Stimulated activated CD8-positive, alpha-beta memory T cell treated with anti-CD3 and anti-CD28 coated beads, Interleukin-15, amount 100 ng/mL, for 4 hours (primary cell): ENCODE results near the gene EMP3.
A peak's percentile ranks its signal among the peaks of the same experiment; 100 is the strongest.
"Not testable (repeated sequence)": the region's sequence is repeated elsewhere in the genome, so short reads cannot be mapped to it uniquely, and the experiment has no call there.

Experiments used
- DNase-seq, 2 donors: peaks; one replicate each; pipeline ENCODE4 v3.0.0-alpha.2; 2020; ENCODE audit warnings: low read depth in 2 of 2

Gene EMP3, protein sequence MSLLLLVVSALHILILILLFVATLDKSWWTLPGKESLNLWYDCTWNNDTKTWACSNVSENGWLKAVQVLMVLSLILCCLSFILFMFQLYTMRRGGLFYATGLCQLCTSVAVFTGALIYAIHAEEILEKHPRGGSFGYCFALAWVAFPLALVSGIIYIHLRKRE

DNA sequence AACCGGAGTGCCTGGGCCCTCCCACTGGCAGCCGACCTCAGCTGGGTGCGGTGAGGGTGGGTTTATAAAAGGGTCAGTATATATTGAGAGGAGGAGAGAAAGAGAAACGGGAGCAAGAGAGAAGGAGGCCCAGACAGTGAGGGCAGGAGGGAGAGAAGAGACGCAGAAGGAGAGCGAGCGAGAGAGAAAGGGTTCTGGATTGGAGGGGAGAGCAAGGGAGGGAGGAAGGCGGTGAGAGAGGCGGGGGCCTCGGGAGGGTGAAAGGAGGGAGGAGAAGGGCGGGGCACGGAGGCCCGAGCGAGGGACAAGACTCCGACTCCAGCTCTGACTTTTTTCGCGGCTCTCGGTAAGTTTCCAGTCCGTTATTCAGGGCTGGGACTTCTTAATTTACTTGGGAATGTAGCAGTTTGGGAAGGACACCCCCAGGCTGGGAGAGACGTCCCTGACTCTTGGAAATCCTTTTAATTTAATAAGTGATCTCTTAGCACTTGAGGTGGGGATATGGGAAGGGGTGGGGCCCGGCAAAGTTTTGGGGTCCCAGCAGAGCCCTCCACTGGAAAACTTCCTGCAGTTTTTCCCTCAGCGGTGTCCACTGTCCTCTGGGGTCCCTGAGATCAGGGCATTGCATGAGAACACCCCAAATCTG lies at the start of gene EMP3:
TSS of gene EMP3 (plus strand) at position 288 of the 646 bp plus-strand sequence. CDS start 1,293 bp downstream, outside the sequence.
- peak; percentile 64 to 75 for DNase-seq

DNA sequence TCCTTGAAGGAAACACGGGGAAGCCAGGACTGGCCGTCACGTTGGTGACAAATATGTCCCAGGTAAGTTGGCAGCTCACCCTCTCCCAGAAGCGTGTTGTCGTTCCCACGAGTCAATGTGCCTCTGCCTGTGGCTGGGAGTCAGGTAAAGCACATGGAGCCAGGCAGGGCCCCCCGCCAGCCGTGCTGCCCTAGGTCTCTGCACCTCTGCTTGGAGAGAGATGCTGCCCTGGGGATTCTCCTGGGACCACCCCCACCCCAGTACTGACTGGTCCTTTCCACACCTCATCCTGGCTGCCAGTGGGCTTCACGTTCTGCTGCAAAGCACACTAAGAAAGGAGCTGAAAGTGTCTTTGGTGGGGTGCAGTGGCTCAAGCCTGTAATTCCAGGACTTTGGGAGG lies 45.6 kb upstream of the EMP3 start:
- DNase-seq = no peak

DNA sequence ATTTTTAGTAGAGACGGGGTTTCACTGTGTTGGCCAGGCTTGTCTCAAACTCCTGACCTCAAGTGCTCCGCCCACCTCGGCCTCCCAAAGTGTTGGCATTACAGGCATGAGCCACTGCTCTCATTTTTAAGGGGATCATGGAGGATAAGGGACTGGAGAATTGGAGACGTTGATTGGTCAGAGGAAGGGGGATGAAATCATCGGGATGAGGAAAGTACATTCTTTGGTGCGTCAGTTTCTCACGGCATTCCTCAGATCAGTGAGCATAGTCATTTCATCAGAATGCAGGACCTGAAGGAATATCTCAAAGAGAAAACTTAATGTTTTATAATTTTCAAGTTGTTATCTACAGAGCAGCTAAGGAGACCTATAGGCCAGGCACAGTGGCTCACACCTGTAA lies 41.4 kb upstream of the EMP3 start:
- DNase-seq = no peak

- no peak for DNase-seq
Measured at GRCh38 chr19:48284896-48285295, 40.5 kb upstream of the EMP3 start.

GRCh38 chr19:48287748-48288147 lies 37.6 kb upstream of the EMP3 start:
- no peak for DNase-seq

DNA sequence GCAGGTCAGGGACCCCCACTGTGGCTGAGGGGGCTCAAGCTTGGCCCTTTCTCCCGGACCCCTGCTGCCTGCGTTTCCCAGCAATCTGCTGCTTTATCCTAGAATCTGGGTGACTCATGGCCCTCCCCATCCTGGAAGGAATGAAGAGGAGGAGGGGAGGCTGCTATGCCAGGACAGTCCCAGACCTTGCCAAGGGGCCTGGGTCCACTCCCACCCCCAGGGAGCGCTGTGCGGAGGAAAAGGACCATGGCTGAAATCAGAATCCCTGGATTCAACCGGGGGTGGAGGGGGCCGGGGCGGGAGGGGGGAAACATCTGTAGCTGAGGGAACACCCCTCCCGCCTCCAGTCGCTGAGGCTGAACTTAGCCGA lies 35.0 kb upstream of the EMP3 start:
- no peak for DNase-seq

DNA sequence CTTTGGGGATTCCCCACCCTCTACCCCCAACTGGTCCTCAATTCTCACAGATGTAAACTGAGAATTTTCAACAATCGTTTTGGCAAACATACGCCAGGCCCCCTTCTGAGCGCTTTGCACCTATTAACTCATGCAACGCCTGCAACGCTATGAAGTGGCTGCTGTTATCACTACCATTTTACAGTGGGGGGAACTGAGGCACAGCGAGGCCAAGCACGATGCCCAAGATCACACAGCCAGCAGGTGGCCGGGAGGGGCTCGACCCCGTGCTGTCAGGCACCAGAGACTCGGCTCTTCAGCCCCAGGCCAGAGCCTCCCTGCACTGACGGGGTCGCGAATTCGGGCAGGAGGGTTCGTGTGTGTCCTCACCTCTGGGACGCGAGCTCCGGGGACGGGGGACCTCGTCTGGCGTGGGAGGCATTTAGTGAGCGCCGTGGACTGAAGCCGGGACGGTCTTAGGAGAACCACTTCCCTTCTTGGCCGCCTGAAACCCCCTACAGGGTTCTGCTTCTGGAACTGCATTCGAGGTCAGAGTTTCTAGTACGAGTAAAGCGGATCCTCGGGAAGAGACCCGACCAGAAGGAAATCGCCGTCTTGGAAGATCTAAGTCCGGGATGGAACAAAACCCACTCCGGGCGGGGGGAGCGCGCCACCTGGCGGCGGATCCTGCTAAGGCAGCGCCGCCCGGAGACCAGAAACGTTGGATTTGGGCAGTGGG lies 34.4 kb upstream of the EMP3 start:
- peak in 1 of 2 donors; percentile 23 for DNase-seq

DNA sequence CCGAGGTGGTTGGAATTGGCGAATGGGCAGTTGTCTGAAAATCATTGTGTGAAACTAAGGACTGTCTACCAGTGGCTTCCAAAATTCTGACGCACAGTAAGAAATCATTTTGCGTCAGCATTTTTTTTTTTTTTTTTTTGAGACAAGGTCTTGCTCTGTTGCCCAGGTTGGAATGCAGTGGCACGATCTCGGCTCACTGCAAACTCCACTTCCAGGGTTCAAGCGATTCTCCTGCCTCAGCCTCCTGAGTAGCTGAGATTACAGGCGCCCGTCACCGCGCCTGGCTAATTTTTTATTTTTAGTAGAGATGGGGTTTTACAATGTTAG lies 33.9 kb upstream of the EMP3 start:
- not testable (repeated sequence) for DNase-seq

- DNase-seq = no peak
Measured at GRCh38 chr19:48292798-48293197, 32.6 kb upstream of the EMP3 start.

DNA sequence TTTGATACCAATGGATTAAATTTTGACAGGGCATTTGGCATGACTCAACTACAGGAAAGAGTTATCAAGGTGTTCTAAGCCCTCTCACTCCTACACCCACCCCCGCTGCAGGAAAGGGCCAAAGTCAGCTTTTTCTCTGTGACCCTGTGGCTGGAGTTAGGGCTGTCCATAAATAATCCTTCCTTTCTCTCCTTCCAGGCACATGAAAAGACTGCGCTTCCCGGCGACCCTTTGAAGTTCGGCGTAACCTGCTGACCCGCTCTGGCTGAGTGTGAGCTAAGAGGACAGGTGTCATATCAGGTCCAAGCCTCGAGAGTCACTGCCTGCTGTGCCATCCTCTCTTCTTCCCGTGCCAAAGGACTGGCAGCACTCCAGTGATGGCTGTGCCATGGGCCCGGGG lies 29.9 kb upstream of the EMP3 start:
- DNase-seq = no peak

- no peak for DNase-seq
Measured at GRCh38 chr19:48296963-48297734, 28.2 kb upstream of the EMP3 start.

GRCh38 chr19:48297975-48298374 lies 27.4 kb upstream of the EMP3 start:
- no peak for DNase-seq

DNA sequence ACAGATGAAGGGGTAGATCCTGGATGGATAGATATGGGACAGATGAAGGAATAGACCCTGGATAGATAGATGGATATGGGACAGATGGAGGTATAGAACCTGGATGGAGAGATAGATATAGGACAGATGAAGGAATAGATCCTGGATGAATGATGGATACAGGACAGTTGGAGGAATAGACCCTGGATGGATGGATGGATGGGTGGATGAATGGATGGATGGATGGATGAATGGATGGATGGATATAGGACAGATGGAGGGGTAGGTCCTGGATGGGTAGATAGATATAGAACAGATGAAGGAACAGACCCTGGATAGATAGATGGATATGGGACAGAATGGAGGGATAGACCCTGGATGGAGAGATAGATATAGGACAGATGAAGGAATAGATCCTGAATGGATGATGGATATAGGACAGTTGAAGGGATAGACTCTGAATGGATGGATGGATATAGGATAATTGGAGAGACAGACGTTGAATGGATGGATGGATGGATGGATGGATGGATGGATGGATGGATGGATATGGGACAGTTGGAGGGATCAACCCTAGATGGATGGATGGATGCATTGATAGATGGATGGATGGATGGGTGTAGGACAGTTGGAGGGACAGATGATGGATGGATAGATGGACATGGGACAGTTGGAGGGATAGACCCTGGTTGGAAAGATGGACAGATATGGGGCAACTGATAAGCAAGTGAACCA lies 23.3 kb upstream of the EMP3 start:
- DNase-seq = no peak

DNA sequence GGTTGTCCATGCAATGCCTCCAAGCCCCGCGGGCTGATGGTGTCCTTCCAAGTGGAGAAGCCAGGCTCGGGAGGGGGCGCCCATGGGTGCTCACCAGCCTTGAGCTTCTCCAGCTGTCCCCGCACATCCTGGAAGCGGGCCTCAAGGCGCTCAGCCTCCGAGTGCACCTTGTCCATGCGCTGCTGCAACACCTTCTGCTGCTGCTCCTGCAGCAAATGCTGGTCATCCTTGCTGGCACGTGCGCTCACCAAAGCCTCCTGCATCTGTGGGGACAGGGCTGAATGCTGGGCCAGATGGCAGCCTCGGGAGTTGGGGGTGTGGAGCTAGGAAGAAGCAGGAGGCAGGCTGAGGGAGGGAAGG lies 22.8 kb upstream of the EMP3 start:
- no peak for DNase-seq

DNA sequence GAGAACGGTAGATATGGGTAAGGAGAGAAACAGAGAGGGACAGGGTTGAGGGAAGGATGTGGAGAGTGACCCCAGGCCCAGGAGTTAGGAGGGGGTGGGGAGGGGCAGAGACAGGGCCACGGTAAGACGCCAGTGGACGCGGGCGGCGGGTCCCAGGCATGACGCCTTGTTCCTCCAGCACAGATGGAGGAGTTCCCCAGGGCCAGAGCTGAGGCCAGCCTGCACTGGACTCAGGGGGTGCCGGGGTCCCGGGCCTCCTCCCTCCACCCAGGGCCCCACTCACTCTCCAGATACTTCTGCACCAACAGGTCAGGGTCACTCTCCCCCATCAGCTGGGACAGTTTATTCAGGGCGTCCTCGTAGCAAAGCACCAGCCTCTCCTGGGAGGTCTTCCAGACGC lies 22.0 kb upstream of the EMP3 start:
- DNase-seq = no peak

- no peak for DNase-seq
Measured at GRCh38 chr19:48303866-48304265, 21.5 kb upstream of the EMP3 start.

GRCh38 chr19:48308631-48309586 lies 16.4 kb upstream of the EMP3 start:
- no peak for DNase-seq

DNA sequence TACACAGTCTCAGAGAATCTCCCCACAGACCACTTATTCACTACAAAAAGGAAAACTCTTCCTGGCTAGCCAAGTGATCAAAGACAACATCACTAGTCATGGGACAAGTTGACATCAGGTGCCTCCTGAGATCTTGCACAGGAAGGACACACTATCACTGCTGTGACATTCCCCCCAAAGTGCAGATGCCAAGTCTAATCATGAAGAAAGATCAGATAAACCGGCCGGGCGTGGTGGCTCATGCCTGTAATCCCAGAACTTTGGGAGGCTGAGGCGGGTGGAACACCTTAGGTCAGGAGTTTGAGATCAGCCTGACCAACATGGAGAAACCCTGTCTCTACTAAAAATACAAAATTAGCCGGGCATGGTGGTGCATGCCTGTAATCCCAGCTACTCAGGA lies 15.6 kb upstream of the EMP3 start:
- not testable (repeated sequence) for DNase-seq

DNA sequence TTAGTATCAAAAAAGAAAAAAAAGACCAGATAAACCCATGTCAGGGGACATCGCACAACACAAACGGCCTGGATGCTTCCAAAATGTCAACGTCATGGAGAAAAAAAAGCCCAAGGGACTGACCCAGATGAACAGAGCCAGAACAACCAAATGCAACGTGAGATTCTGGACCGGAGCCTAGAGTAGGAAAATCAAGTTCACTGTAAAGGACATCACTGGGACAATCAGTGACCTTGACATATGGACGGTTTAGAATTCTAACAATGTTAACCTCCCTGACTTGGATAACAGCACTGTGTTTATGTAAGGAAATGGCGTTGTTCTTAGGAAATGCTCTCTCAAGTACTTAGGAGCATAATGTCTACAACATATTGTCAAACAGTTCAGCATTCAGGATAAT lies 15.1 kb upstream of the EMP3 start:
- DNase-seq = no peak

GRCh38 chr19:48311384-48311783 lies 14.0 kb upstream of the EMP3 start:
- no peak for DNase-seq

GRCh38 chr19:48315712-48316111 lies 9.6 kb upstream of the EMP3 start:
- no peak for DNase-seq
